NCI-H2171 treated with DMSO at 0.1 percent for 48 hours (cell line): ENCODE results near the gene ZNF891.

Experiments used
- DNase-seq: peaks from one replicate; lab custom pipeline; 2025; lab: John Stamatoyannopoulos, UW

Gene ZNF891

GRCh38 chr12:133061954-133062353, 68.1 kb downstream of the ZNF891 start:
- DNase-seq: no peak

GRCh38 chr12:133058203-133059113, 71.6 kb downstream of the ZNF891 start:
- no peak for DNase-seq

GRCh38 chr12:133057446-133057845, 72.6 kb downstream of the ZNF891 start:
- no peak for DNase-seq
